ENCODE data around the gene RPL27.
"Not testable (repeated sequence)": the region's sequence is repeated elsewhere in the genome, so short reads cannot be mapped to it uniquely, and the experiment has no call there.

RPL27 gene

DNA sequence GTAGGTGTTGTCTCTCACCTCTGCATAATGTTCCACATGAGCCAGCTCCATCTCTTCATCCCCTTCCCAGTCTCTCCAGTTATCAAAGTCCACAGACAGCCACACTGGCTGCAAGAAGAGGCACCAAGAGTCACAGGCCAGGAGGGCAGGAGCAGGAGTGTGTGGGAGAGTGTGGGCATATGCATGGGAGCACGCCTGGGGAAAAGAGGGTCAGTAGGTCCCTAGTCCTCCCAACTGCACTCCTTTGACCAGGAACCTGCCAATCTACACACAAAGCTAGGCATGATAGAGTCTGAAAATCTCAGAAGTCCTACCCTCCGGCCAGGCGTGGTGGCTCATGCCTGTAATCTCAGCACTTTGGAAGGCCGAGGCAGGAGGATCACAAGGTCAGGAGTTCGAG is 26.6 kb upstream of the RPL27 start:
- Histone ChIP-seq H3K79me2 (ENCODE audit: insufficient read depth, low read length) (no peaks in the 10 kb centered on the region), H3K9me3 (ENCODE audit: insufficient read depth, low read length) (no peaks in the 10 kb centered on the region), H3K9me2 (replicated peaks; ENCODE audit: insufficient read depth, low read length) (no peaks in the 10 kb centered on the region), H3K4me2 (ENCODE audit: low read depth, low read length, poor library complexity, severe bottlenecking) (no peak overlapping the region), H3K36me3 (ENCODE audit: low read length) (no peaks in the 10 kb centered on the region), H3K4me3 (ENCODE audit: insufficient read depth, low read length, poor library complexity, severe bottlenecking) (no peak overlapping the region), H2AFZ (ENCODE audit: low read depth, low read length, severe bottlenecking) (no peak overlapping the region), H3F3A (ENCODE audit: insufficient read depth) (peaks cover 6% of the 10 kb centered on the region; the same call in 1 of the 2 replicates), H3K27ac (ENCODE audit: low read depth, low read length) (no peak overlapping the region), H4K20me1 (ENCODE audit: low read depth, low read length) (no peaks in the 10 kb centered on the region), H3K9ac (ENCODE audit: low read length) (no peak overlapping the region), H3K27me3 (ENCODE audit: low read length) (no peaks in the 10 kb centered on the region)
- no peak for TF ChIP-seq EZH2phosphoT487 (conservative IDR thresholded peaks at IDR 0.05; ENCODE audit: low read length)
- TF ChIP-seq CTCF (IDR thresholded peaks at IDR 0.05; ENCODE audit: insufficient read depth, low read length, poor library complexity, severe bottlenecking): no peak

DNA sequence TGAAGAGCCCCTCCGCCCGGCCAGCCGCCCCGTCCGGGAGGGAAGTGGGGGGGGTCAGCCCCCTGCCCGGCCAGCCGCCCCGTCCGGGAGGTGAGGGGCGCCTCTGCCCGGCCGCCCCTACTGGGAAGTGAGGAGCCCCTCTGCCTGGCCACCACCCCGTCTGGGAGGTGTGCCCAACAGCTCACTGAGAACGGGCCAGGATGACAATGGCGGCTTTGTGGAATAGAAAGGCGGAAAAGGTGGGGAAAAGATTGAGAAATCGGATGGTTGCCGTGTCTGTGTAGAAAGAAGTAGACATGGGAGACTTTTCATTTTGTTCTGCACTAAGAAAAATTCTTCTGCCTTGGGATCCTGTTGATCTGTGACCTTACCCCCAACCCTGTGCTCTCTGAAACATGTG is 24.9 kb upstream of the RPL27 start:
- not testable (repeated sequence) for H3K9ac ChIP-seq (ENCODE audit: low read length); H3K4me2 ChIP-seq (ENCODE audit: low read depth, low read length, poor library complexity, severe bottlenecking); H2AFZ ChIP-seq (ENCODE audit: low read depth, low read length, severe bottlenecking); H3K4me3 ChIP-seq (ENCODE audit: insufficient read depth, low read length, poor library complexity, severe bottlenecking); H3K27me3 ChIP-seq (ENCODE audit: low read length); H4K20me1 ChIP-seq (ENCODE audit: low read depth, low read length); H3K27ac ChIP-seq (ENCODE audit: low read depth, low read length); H3K9me3 ChIP-seq (ENCODE audit: insufficient read depth, low read length); H3K36me3 ChIP-seq (ENCODE audit: low read length); H3K9me2 ChIP-seq (replicated peaks; ENCODE audit: insufficient read depth, low read length); H3K79me2 ChIP-seq (ENCODE audit: insufficient read depth, low read length); H3F3A ChIP-seq (ENCODE audit: insufficient read depth)

DNA sequence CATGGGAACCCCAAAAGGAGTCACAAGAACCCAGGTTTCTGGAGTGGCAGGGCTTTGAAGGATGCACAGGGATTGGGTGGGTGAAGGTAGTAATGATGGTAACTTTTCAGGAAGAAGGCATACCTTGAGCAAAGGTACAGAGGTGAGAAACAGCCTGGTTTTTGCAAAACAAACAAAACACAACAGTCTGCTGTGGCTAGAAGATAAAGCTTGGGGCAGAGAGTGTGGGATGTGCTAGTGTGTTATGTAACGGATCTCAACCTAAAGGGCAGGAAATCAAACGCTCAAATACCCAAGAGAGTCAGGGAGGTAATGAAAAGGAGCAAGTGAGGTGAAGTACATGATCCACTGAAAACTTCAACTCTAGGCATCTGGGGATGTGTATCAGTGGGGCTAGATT is 23.0 kb upstream of the RPL27 start:
- Histone ChIP-seq H4K20me1 (ENCODE audit: low read depth, low read length) (no peaks in the 10 kb centered on the region), H3K4me2 (ENCODE audit: low read depth, low read length, poor library complexity, severe bottlenecking) (no peak overlapping the region), H3F3A (ENCODE audit: insufficient read depth) (no peaks in the 10 kb centered on the region), H3K27me3 (ENCODE audit: low read length) (no peaks in the 10 kb centered on the region), H3K27ac (ENCODE audit: low read depth, low read length) (no peak overlapping the region), H3K79me2 (ENCODE audit: insufficient read depth, low read length) (no peaks in the 10 kb centered on the region), H2AFZ (ENCODE audit: low read depth, low read length, severe bottlenecking) (no peak overlapping the region), H3K9me3 (ENCODE audit: insufficient read depth, low read length) (no peaks in the 10 kb centered on the region), H3K9ac (ENCODE audit: low read length) (no peak overlapping the region), H3K36me3 (ENCODE audit: low read length) (no peaks in the 10 kb centered on the region), H3K9me2 (replicated peaks; ENCODE audit: insufficient read depth, low read length) (no peaks in the 10 kb centered on the region), H3K4me3 (ENCODE audit: insufficient read depth, low read length, poor library complexity, severe bottlenecking) (no peak overlapping the region)
- TF ChIP-seq CTCF (IDR thresholded peaks at IDR 0.05; ENCODE audit: insufficient read depth, low read length, poor library complexity, severe bottlenecking) (no peak), EZH2phosphoT487 (conservative IDR thresholded peaks at IDR 0.05; ENCODE audit: low read length) (no peak)

- H4K20me1 ChIP-seq (ENCODE audit: low read depth, low read length); H3F3A ChIP-seq (ENCODE audit: insufficient read depth); H3K27ac ChIP-seq (ENCODE audit: low read depth, low read length); H3K9me2 ChIP-seq (replicated peaks; ENCODE audit: insufficient read depth, low read length); H3K27me3 ChIP-seq (ENCODE audit: low read length); H2AFZ ChIP-seq (ENCODE audit: low read depth, low read length, severe bottlenecking); H3K4me3 ChIP-seq (ENCODE audit: insufficient read depth, low read length, poor library complexity, severe bottlenecking); H3K79me2 ChIP-seq (ENCODE audit: insufficient read depth, low read length); H3K9ac ChIP-seq (ENCODE audit: low read length); H3K36me3 ChIP-seq (ENCODE audit: low read length); H3K4me2 ChIP-seq (ENCODE audit: low read depth, low read length, poor library complexity, severe bottlenecking); H3K9me3 ChIP-seq (ENCODE audit: insufficient read depth, low read length): not testable (repeated sequence)
Measured at GRCh38 chr17:42975701-42976100, 22.5 kb upstream of the RPL27 start.
